HG02852 (cell line): ENCODE results near the gene ADAM12.

Experiments used
- ATAC-seq: cut with Tn5 transposase; IDR thresholded peaks from one replicate; pipeline ENCODE4 v1.9.1; 2021; ENCODE audit warnings: mild to moderate bottlenecking, moderate library complexity; ENCODE audit not compliant: unreplicated experiment

ADAM12 gene

DNA sequence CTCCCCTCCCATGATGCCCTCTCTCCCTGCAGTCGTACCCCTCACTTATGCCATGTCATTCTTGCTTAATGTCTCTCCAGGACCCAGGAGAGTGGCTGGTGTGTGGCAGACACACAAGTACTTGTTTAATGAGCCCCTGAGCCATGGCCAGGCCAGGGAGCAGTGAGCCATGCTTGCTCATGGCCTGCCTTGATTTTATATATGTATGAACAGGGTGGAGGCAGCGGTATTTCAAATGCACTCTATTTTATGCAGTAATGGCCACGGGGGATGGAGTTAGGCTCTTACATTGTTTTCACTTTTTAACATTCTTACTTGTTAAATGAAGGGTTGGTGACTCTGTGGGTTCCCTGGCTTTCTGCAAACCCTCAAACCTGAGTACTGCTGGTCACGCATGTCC, 347.2 kb downstream of the ADAM12 start:
- no peak for ATAC-seq

DNA sequence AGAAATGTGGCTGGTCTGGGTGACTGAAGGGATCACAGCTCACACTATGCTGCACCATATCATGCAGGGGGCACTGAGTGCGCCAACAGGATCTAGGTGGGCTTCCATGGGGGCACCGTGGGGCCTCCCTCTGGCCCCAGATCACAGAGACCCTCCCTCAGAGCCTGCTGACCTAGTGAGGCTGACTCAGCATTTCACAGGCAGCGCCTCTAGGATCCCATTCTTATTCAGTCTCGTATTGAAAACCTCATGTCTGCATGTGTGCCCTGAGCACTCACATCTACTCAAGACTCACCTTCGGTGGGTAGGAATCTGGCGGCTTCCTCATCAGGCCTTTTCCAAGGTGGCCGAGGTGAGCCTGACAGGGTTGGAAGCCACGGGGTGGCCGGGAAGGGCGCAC, 350.3 kb downstream of the ADAM12 start:
- ATAC-seq: no peak

DNA sequence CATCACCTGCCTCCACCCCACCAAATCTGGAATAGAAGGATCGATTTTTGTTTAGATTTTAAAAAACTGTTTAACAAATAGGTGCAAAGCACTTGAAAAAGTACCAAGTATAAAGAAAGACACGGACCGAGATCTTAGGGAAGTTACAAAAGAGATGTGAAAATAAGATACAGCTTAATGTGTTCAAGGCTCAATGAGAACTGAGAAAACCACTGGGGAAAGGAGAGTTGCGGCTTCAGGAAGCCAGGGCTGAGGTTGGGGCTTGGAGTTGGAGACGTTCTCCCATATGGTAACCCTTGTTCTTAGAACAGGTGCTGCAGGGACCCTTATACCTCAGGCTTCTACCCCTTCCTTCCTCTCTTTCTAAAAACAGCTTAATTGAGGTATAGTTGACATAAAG, 351.8 kb downstream of the ADAM12 start:
- no peak for ATAC-seq

DNA sequence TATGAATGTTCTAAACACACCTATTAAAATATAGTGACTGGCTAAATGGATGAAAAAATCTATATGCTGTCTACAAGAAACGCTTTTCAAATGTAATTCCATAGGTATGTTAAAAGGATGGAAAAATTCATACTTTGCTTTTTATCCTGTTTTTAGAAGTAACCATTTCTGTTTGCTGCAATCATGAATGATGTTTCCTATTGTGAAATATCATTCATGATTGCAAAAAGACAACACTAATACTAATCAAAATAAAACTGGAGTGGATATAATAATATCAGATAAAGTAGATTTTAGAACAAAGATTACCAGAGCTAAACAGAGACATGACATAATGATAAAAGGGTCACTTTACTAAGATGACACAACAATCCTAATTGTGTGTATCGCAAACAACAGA, 353.7 kb downstream of the ADAM12 start:
- ATAC-seq: no peak

DNA sequence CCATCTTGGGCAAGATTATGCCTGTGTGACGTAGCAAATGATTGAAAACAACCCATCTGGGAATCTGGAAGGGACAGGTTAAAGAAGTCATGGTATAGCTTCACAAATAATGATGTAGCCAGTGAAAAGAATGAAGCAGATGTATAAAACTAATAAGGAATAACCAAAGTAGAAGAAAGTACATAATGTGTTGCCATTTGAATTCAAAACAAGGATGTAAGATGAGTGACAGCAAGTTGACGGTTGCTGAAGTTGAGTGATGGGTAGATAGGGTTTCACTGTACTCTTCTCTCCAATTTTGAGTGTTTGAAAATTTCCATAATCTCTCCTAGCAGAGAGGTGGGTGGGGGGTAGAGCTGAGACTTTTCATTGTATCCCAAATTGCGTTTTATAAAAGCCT, 358.3 kb downstream of the ADAM12 start:
- no peak for ATAC-seq

DNA sequence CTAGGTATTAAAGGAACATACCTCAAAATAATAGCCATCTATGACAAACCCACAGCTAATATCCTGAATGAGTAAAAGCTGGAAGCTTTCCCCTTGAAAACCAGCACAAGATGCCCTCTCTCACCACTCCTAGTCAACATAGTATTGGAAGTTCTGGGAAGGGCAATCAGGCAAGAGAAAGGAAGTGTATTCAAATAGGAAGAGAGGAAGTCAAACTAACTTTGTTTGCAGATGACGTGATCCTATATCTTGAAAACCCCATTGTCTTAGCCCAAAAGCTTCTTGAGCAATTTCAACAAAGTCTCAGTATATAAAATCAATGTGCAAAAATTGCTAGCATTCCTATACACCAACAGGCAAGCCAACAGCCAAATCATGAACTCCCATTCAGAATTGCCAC, 360.6 kb downstream of the ADAM12 start:
- ATAC-seq: no peak

DNA sequence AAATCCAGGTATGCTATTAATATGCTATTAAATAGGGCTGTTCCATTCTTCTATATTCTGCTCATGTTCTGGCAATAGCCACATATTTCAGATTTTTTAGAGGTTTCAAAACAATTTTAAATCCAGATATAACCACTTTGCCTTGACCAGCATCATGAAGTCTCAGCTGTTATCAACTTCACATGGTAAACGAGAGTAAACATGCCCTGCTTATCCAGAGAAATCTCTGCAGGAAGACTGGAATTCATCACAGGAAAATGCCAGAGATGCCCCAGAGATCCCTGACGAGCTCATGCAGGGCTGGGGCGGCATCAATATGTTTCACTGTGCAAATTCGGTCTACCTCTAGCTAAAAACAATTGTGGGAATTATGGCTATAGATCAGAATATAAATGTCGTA, 365.4 kb downstream of the ADAM12 start:
- no peak for ATAC-seq

DNA sequence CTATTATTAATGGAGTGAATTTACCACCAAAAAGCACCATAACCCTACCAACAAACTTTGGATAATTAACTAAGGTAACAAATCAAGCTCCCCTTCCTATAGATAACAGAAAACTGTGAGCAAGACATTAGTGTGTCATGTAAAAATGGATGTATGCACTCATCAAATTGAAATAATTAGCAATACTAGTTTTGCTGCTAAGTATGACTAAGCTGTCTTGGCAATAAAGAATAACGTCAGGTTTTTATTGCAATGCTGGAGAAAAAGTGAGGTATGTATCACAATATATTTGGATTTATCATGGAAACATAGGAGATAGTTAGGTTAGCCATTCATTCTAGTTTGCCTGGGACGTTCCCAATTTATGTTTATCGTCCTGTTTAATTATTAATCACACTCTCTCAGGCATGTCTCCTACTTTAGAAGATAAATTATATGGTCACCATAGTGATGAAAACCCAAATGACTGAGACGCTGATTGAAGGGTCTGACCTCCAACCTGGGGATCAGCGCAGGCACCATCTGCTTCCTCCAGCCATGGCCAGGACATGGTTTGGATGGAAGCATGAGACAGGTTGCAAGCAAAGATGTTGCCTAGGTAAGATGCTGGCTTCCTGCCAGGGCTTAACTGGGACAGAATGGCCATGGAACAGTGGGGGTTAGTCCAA, 366.3 kb downstream of the ADAM12 start:
- no peak for ATAC-seq

DNA sequence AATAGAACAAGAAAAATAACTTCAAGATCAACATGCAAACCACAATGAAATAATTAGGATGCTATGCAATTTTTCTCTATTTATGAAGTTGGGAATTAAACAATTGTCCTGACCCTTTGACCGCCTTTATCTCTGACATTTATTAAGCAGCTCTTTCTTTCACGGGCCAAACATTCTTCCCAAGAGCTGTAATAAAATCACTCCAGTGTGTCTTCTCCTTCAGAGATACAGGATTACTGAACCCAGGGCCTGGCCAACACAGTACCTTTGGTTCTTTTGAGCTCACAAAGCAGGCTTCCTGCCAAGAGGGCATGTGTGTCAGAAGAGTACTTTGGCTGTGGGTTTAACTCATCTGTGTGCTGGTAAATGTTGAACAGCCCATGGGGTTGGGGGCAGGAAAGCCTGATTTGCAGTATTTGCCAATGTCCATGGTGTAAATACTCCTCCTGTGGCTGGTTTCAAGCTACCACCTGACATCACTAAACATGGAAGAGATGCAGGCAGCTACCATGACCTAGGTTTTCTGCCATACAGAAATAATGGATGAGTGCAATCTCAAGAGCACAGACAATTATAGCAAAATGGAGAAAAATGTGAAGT, 370.2 kb downstream of the ADAM12 start:
- no peak for ATAC-seq

DNA sequence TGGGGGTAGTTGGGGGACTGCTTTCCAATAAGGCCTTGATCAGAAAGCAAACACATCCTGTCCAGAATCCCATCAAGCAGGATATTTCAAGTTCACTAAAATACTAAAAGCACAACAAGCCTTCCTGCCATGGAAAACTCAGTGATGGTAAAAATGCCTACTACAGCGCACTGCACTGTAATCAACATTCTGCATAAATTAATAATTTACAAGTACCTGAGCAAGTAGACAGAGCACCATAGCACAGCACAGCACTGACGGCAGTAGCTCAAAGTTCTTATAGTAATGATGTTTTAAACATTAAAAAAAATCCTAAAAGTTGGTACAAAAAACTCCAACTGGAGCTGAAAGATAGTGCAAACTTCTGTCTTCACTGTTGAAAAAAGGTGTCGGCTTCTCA, 371.4 kb downstream of the ADAM12 start:
- no peak for ATAC-seq

DNA sequence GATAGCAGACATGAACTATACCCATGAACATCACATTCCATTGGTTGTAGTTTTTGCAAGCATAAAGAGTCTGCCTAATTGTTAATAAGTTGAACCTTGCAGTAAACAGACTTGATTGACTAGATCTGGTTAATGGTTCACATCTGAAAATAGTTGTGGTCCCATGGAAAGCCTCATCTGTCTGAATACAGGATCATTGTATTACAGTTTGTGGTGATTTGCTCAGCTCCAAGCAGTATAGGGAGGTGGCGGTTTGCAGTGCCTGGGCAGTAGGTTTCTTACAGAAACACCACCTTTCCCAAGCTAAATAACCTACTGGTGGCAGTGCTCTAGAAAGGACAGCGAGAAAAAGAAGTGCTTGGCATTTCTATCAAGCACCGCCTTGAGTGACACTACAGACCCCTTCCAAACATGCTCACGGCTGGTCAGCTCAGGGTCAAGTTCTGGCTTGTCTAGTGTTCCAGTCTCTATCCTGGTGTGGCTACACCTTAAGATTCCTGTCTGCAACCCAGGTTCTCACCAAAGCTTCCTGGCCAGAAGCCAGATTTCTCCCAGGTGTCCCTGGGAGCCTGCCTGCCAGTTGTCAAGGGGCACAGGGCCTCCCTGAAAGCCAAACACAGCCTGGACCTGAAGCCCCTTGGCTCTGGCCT, 372.0 kb downstream of the ADAM12 start:
- ATAC-seq: no peak

DNA sequence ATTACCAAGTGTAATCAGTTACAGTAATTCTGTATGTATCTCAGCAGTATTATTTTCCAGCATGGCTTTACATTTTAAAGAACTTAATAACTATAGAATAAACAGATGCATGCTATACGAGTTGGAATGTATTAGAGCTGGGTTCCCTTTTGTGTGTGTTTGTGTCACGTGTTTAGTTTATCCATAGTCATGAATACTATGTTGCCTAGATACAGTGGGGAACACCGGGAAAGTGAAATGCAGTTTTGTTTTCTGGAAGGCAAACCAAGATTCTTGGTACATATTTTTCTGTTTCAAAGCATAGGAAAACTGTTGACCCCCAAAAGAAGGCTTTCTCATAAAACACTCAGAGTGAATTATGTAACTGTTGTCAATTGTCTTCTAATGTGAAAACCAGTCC, 372.9 kb downstream of the ADAM12 start:
- no peak for ATAC-seq

DNA sequence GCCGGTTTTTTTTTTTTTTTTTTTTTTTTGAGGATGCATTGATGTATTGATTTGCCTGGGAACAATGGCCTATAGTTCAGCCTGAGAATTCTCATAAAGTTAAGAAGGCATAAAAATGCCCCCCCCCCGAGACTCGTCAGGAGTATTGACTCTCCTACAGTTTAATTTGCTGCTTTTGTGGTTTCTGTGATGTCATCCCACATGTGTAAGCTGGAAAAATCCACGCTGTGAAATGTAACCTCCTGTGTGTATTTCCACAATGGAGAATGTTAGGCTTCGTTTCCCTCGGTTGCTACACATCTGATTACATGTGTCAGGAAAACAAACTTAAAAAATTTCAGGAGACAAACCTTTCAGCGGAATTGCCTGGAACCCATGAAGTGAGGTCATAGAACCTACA, 374.0 kb downstream of the ADAM12 start:
- ATAC-seq: no peak

DNA sequence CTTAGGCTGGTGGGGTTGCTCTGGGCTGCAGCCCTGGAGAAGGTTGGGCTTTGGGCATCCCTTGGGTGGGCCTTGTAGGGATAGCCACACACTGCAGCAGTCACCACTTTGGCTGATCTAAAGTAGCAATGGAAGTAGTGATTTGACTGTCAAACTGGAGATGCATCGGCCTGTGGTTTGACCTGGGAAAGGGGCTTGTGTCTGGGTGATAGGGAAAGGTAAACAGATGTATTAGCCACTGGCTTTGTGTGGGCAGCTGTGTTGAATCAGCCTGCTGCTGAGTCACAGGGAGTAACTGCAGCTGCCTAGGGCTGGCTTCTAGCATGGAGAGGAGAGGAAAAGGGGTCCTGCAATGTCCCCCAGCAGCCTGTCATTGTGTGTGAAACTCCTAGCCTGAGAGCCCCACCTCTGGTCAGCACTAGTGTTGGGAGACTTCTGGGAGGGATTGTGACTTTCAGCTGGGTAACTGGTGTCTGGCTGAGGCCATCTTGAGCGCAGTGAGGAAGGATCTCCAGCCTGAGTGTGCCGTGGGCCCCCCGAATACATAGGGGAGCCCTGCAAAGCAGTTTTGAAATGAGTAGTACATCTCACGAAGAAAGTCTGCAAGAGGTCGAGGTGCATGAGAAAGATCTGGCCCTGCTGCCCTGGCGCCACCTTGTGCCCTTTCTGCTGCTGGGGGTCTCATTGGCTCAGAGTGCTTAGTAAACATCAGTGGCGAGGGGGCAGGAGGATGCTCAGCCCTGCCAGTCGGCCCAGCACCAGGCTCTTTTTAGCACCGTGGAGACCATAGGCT, 374.6 kb downstream of the ADAM12 start:
- ATAC-seq: peak; percentile 77

DNA sequence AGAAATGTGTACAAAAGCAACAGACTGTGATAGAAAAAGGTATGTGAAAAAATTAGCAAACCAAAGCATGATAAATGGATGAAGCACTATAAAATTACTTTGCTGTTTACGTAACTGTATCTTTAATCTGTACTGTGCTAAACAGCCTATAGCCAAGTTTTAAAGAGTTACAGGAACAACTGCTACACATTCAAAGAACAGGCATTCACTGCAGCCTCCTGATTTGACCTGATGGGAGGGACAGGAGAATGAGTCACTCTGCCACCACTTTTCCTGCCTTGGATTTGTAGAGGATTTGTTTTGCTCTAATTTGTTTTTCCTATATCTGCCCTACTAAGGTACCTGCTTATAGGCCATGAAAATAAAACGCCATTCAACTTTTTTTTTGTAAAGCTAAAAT, 375.8 kb downstream of the ADAM12 start:
- no peak for ATAC-seq

DNA sequence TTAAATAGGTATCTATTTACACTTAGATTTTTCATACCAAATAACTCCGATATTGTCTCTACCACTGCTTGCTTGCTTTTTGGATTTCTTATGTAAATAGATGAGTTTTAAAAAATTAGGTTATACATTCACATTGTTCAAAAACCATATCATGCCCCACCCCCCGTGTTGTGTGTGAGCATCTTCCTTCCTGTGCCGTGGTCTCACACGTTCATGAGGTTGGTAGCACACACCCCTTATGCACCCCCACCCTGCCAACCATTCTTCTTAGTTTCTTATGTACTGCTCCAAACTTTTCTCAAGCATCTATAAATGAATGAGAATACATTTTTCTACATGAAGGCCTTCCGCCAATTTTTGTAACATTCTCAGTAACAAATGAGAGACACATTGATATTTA, 376.3 kb downstream of the ADAM12 start:
- ATAC-seq: no peak

DNA sequence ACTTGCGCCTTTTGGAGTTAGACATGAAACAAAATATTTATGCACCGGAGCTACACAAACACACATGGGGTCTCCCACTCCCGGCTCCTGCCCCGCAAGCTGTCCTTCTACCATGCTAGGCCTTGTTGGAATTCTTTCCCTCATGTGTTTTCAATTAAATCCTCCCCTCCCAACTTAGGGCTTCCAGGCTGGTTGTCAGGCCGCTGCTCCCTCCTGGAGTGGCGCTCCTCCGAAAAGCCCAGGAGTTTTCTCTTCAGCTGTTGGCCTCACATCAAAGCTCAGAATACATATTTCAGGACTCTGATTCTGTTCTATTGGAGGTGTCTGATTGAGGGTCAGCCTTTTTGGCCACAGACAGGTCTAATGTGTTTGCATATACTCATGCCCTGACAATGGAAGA, 378.6 kb downstream of the ADAM12 start:
- no peak for ATAC-seq

DNA sequence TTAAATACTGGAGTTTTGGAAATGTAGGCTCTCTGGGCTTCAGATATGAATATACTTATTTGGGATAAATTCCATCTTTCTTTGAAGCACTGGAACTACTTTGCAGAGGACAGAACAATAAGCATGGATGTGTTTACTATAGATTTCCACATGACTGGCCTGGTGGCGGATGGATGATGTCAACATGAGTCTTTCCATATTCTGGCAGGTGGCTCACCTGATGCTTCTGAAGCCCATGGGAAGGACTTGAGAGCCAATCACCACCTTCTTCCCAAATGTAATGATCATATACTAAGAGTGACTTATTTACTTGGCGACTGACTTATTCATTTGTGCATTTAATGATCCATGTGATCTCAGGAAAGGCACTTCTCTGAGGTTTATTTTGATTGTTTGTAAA, 381.4 kb downstream of the ADAM12 start:
- no peak for ATAC-seq

DNA sequence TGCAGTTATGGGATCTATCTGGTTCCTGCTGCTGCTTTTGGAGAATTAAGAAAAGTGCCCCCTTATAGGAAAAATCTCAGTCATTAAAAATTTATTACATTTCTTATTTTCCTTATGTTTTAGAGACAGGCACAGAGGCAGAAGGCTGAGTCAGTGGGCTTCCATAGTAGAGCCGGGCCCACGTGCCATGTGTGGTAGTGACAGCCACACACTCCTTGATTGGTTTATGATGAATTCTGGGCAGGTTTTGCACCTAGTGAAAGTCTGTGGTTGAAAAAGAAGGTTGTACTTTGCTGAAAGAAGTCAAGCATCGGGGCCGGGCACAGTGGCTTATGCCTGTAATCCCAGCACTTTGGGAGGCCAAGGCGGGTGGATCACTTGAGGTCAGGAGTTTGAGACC, 382.0 kb downstream of the ADAM12 start:
- ATAC-seq: no peak

DNA sequence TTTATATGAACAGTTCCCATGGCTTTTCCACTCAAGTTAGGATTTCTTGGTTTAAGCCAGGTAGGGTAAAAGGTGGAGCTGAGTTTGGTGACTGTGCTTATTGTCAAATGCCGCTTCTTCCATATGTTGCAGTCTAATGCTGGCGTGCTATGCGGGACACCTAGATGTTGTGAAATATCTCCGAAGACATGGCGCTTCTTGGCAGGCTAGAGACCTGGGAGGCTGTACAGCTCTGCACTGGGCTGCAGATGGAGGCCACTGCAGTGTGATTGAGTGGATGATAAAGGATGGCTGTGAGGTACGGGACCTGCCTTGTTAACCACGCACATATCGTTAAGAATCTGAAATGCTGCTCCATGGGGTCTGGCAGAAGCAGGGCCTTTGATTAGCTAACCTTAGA, 383.5 kb downstream of the ADAM12 start:
- no peak for ATAC-seq

DNA sequence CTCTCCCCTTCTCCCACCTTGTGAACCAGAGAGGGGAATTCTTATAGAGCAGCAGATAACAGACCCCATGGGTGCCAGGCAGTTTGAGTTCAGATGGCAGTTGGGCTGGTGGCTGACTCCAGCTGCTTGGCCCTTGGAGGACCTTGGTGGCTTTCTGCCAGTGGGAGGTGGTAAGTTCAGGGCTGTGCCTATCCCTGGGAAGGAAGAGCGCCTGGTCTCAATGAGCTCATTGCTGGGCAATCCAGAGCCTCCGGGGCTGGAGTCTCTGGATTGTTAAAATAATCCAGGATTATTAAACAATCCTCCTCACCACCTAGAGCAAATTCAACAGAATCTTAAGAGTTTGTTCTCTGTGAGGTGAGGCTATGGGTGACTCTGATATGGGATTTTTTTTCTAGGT, 386.7 kb downstream of the ADAM12 start:
- ATAC-seq: no peak

DNA sequence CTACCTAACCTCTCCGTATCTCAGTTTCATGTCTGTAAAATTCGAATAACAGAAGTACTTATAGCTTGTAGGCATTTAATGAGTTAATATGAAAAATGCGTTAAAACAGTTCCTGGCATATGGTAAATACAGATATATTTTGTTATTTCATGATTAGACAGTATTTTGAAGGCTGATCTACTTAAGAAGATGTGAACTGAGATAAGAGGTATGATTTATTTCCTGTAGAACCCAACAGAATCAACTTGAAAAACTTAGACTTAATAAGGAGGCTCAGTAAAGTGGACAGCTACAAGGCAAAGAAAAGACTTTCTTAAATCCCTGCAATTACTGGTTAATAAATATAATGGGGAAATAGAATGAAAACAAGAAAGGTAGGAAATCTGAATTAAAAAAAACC, 388.6 kb downstream of the ADAM12 start:
- no peak for ATAC-seq
